Measurements from ENCODE around the gene GAS2L1. TPM values are rescaled to one million over a fixed set of nuclear protein-coding genes. Genes with fewer than 3 reads are reported as not detected.

Gene GAS2L1
- total RNA-seq, 1 experiment from 2014 or later, result 68.8 TPM

- intact Hi-C loops (cut with micrococcal nuclease; ENCODE audit: unreplicated experiment), result no loop called here
- POLR2A ChIA-PET, result interaction anchor here (0.6 kb wide), 1 partner anchor 13 kb away, joined by 3 read pairs; no protein-coding TSS in a partner anchor
- in situ Hi-C loops (cut with HindIII; ENCODE audit: low pct_unique_long_range_greater_than_20kb, low sequenced_read_pairs), result no loop called here
- Histone ChIP-seq H3K4me3 (ENCODE audit: low read depth in 2 of 2, low read length in 2 of 2) (no peak overlapping the region), H3K36me3 (ENCODE audit: control insufficient read depth, insufficient read depth, low read length) (peaks cover 25% of the 10 kb centered on the region), H3K9me3 (ENCODE audit: control insufficient read depth, insufficient read depth, low read depth, low read length) (no peaks in the 10 kb centered on the region), H3K27ac (ENCODE audit: low read length) (no peak overlapping the region), H3K27me3 (ENCODE audit: control insufficient read depth, insufficient read depth, low read length) (no peaks in the 10 kb centered on the region), H3K4me1 (ENCODE audit: control insufficient read depth, insufficient read depth, low read length) (peaks cover 7% of the 10 kb centered on the region; the same call in 1 of the 2 replicates)
- CTCF ChIA-PET, result no interaction called here
- TF ChIP-seq SIN3A (IDR thresholded peaks at IDR 0.05; ENCODE audit: borderline replicate concordance, insufficient read depth, low read depth, low read length) (no peak), TCF7L2 (IDR thresholded peaks at IDR 0.05; ENCODE audit: low read depth, low read length) (no peak), CTCF (IDR thresholded peaks at IDR 0.05) (no peak), REST (IDR thresholded peaks at IDR 0.05; ENCODE audit: insufficient read depth in 1 of 2, low read depth in 2 of 2, low read length in 1 of 2) (no peak), POLR2AphosphoS5 (IDR thresholded peaks at IDR 0.05; ENCODE audit: low read depth, low read length) (no peak; the same call in 1 of the 2 replicates)
- BruUV-seq (replicated peaks), result no TSS peak
- no peak for DNase-seq (ENCODE audit: low read depth, low spot score)
- no peak for ATAC-seq
Observed at GRCh38 chr22:29300467-29300806, 6.0 kb upstream of the GAS2L1 start.

- ChIA-PET POLR2A (no interaction called here), CTCF (interaction anchor here (0.5 kb wide), 1 partner anchor 13 kb away, joined by 5 read pairs; no protein-coding TSS in a partner anchor)
- Histone ChIP-seq H3K9me3 (ENCODE audit: control insufficient read depth, insufficient read depth, low read depth, low read length) (no peaks in the 10 kb centered on the region), H3K4me3 (ENCODE audit: low read depth in 2 of 2, low read length in 2 of 2) (no peak overlapping the region), H3K4me1 (ENCODE audit: control insufficient read depth, insufficient read depth, low read length) (peaks cover 10% of the 10 kb centered on the region), H3K36me3 (ENCODE audit: control insufficient read depth, insufficient read depth, low read length) (peaks cover 20% of the 10 kb centered on the region), H3K27ac (ENCODE audit: low read length) (no peak overlapping the region), H3K27me3 (ENCODE audit: control insufficient read depth, insufficient read depth, low read length) (no peaks in the 10 kb centered on the region)
- in situ Hi-C loops (cut with HindIII; ENCODE audit: low pct_unique_long_range_greater_than_20kb, low sequenced_read_pairs), result no loop called here
- no peak for DNase-seq (ENCODE audit: low read depth, low spot score)
- intact Hi-C loops (cut with micrococcal nuclease; ENCODE audit: unreplicated experiment), result no loop called here
- no TSS peak for BruUV-seq (replicated peaks)
- ATAC-seq, result peak; percentile 23; the same call in 1 of the 2 replicates
- no peak for TF ChIP-seq SIN3A (IDR thresholded peaks at IDR 0.05; ENCODE audit: borderline replicate concordance, insufficient read depth, low read depth, low read length)
- peak; percentile 11; the same call in 1 of the 2 replicates for TF ChIP-seq POLR2AphosphoS5 (IDR thresholded peaks at IDR 0.05; ENCODE audit: low read depth, low read length)
Observed at GRCh38 chr22:29300807-29301601, 5.4 kb upstream of the GAS2L1 start.
